IPS-NIHi7 (cell line): ENCODE measurements around the gene ASB2.
A peak's percentile ranks its signal among the peaks of the same experiment; 100 is the strongest.

ENCODE experiments used
- DNase-seq: peaks from one replicate; pipeline ENCODE4 v3.0.0; 2012; ENCODE audit warnings: mixed read lengths; ENCODE audit errors: extremely low spot score

ASB2 gene

GRCh38 chr14:93950948-93951634 lies 25.3 kb downstream of the ASB2 start:
- no peak for DNase-seq

- no peak for DNase-seq
Measured at GRCh38 chr14:93949511-93950075, 26.8 kb downstream of the ASB2 start.

GRCh38 chr14:93947282-93947681 lies 29.1 kb downstream of the ASB2 start:
- DNase-seq, result no peak

DNA sequence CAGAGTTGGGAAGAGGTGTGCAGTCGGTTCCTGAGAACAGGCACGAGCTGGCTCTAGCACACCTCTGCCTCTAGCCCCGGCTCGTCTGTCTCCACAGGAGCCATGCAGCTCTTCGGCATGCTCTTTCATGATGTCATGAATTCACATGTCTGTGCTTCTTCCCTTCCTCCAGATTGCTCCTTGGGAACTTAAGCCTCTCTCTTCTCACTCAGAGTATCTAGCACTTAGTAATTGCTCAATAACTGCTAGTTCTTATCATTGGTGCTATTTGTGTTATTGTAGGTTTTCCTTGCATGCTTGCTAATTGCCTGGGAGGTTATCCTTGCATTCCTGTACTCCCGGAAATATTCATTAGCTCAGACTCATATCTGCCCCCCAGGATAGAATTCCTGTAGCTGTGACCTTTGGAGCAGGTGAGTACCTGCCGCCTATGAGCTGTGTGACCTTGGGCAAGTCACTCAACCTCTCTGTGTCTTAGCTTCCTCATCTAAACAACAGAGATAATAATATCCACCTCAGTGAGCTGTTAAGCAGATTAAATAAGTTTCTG lies 29.8 kb downstream of the ASB2 start:
- DNase-seq, result no peak

DNA sequence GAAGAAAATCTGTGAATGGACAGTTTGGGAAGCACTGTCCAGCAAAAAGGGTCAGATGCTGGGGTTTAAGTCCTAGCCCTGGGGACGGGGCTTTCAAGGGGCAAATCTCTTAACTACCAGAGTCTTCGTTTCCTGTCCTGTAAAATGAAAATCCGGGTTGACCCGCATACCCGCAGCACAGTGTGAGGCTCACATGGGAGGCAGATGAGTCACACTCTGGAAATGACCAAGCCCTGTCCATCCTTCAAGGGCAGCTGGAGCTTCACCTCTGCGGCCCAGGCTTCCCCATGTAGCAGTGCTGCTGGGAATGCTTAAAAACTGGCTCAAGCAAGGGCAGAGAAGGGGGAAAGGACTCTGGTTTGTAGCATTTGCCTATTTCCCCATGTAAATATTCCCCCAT lies 30.3 kb downstream of the ASB2 start:
- DNase-seq, result no peak

- no peak for DNase-seq
Measured at GRCh38 chr14:93945070-93945399, 31.3 kb downstream of the ASB2 start.

- no peak for DNase-seq
Measured at GRCh38 chr14:93944348-93945069, 31.9 kb downstream of the ASB2 start.

GRCh38 chr14:93943930-93944329 lies 32.4 kb downstream of the ASB2 start:
- no peak for DNase-seq

- no peak for DNase-seq
Measured at GRCh38 chr14:93943052-93943451, 33.3 kb downstream of the ASB2 start.

- DNase-seq, result no peak
Measured at GRCh38 chr14:93941293-93941910, 35.0 kb downstream of the ASB2 start.

DNA sequence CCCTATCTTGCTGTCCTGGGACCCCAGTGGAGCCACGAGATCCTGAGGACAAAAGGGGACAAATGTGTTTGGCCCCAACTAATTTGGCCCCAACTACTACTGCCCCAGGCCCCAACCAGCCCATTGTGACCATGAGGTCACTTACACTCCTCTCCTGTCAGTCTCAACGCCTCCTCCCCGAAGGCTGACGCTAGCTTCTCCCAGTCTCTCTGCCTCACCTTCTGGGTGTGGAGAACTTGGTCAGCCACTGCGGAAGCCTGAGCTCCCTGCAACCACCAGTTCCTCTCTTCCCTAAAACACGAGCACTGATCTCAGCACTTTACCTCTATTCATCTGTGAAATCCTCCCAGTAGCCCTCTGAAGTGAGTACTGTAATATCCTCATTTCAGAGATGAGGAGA lies 35.9 kb downstream of the ASB2 start:
- no peak for DNase-seq

DNA sequence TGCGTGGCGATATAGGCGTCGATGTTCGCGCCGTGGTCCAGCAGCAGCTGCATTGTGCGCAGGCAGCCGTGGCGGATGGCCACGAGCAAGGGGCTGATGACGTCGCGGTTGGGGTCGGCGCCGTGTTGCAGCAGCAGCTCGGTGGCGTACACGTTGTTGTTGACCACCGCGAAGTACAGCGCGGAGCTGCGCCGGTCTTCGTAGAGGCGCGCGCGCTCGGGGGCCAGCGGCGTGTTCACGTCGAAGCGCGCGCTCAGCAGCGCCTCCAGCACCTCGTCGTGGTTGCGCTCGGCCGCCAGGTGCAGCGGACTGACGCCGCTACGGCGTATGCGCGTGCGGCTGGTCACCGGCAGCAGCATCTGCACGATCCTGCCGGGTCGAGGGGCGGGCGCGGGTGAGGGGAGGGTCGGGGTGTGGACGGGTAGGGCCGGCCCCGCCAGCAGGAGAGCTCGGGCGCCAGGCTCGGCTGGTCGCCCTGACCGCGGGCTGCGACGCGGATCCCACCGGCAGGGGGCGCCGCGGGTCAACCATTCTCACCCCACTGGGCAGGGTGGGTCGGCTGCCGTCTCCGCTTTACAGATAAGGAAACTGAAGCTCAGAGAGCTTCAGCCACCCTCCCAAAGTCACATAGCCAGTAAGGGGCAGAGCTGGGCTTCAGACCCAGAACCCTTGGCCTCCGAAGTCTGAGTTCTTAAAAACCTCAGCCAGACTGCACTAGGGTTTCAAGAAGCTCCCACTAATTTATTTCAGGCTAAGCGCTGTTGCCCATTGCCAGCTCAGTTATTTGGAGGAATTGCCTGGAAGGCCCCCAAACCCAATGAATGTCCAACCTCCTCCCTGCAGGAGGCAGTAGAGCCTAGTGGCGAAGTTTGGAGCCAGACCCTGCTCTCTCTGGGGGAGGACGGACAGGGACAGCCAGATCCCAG lies 36.8 kb downstream of the ASB2 start:
- DNase-seq, result peak; percentile 96

DNA sequence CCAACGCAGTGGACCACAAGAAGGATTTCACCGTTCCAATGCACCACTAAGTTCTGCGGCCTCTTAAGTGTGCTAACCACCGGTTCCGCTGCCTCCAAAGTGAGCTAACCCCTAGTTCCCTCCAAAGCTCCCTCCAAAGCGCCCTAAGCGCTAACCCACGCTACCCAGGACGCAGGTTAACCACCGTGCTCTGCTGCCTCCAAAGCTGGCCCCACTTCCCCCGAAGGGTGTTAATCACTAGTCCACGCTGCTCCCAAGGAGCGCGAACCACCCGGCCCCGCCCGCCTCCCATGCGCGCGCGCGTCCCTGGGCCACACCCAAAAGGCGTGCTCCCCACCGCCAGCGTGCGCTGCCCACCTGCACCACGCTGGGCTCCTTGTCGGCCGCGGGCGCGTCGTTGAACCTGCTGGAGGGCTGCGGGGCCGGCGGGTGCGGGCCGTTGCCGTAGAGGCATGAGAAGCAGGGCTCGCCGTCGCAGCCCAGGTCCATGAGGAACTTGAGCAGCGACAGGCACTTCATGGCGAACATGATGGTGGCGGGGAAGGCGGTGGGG lies 37.5 kb downstream of the ASB2 start:
- DNase-seq, result no peak

DNA sequence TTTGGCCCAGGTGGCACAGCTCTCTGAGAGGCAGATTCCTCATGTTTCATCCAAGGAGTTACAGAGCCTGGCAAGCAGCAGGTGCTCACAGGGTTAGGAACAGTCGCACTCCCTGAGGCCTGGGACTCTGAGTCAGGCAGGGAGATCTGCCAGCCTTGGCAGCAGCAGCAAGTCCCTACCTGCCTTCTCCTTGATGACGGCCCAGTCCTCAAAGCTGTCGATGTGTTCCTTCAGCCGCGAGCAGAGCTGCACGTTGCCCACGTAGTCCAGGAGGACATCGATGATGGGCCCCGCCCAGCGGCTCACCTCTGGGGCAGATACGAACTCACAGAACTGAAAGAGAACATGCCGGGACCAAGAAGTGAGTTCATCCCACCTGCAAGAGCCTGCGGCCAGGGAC lies 38.9 kb downstream of the ASB2 start:
- no peak for DNase-seq

DNA sequence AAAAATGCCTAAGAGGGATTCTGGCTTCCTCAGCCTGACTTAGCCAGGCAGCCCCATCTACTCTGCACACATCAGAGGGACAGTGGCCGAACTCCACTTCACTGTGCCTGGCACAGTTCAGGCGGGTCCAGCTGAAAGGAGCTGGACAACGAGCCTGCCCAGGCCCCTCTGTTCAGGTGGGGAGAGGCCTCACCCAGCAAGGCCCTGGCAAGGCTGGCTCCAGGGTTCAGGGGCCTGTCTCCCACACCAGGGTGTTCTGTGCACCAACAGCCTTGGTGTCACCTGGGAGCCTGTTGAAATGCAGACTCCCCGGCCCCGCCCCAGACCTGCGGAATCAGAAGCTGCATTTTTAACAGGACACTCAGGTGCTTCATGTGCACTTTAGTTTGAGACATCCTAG lies 39.4 kb downstream of the ASB2 start:
- no peak for DNase-seq

DNA sequence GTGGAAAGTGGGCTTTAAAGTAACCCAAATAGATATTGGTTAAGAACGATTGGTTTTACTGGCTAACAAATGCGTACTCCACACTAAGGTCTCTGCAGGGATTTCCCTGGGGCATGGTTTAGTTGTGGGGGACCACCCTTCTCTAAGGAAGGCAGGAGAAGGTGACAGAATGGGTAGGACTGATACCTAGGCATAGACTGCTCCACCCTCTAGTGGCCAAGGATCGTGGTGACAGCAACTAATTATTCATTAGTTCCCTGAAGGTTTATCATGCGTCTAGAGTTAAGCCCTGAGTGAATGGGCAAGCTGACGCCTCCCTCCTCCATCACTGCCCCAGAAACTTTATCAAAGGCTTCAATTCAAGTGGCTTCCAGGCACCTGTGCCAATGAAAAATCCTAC lies 40.1 kb downstream of the ASB2 start:
- DNase-seq, result peak; percentile 57

DNA sequence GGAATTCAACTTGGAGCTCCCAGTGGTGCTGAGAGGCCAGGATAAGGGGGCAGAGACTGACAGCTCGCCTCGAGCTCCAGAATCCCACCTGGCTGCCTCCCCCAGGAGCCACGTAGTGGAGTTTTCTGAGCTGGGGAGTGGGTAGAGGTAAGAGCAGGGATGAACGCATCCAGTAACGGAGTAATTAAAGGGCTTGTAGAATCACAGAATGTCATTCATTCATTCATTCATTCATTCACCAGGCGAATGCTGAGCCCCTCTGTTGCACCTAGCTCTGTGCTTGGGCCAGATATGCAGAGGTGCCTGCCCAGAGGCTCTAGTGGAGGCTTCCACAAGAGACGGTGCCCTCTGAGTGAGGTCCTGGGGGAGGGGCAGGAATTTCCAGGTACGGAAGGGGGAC lies 41.2 kb downstream of the ASB2 start:
- no peak for DNase-seq

GRCh38 chr14:93932642-93933041 lies 43.7 kb downstream of the ASB2 start:
- no peak for DNase-seq

- no peak for DNase-seq
Measured at GRCh38 chr14:93930989-93931307, 45.4 kb downstream of the ASB2 start.

DNA sequence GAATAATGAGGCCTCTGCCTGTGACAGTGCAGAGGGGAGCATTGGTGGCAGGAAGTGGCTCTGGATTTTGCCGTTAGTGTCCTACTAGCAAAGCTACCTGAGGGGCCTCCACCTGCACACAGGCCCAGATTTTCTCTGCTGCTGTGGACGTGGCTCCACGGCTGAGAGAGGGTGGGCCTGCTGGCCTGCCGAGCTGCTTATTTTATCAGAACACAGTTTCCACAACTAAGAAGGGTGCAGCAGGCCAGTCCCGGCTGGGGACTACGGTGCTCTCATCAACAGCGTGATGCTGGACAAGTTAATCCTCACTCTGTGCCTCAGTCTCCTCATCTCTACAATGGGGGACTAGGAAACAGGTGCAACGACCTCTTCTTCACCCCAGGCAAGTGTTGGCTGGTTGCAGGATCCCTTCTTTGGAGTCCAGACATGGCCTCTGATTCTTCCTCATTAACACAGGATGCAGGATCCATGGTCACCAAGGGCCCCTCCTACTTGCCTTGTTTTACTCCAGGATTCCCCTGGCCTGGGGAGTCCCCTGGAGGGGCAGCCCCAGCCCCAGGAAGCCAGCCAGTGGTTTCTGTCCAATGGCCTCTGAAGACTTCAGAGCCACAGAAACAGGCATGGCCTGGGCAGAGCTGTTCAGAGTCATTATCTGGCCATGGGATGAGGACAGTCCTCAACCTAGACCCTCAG lies 45.9 kb downstream of the ASB2 start:
- no peak for DNase-seq

DNA sequence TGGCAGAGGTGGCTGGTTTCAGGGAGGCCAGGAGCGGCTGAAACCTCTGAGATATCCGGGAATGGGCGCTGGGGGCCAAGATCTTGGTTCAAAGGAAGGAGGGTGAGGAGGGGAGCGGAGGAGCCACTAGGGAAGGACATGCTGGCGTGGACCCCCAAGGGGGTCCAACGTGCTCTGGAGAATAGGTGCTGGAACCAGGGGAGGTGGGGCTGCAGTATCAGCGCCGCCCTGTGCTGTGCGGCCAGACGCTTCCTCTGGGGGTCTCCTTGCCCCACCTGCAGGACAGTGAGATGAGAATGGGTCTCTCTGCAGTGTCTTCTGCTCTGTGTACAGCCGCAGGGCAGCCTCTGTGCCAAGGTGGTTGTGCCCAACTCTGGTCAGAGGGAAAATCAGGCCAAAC lies 46.7 kb downstream of the ASB2 start:
- DNase-seq, result no peak
